NCI-H2196 treated with DMSO at 0.1 percent for 48 hours (cell line): ENCODE measurements around the gene GORASP1.
A peak's percentile ranks its signal among the peaks of the same experiment; 100 is the strongest.

Experiments used
- DNase-seq: peaks from one replicate; lab custom pipeline; 2025; ENCODE audit not compliant: unreplicated experiment; lab: John Stamatoyannopoulos, UW

GORASP1 gene

DNA sequence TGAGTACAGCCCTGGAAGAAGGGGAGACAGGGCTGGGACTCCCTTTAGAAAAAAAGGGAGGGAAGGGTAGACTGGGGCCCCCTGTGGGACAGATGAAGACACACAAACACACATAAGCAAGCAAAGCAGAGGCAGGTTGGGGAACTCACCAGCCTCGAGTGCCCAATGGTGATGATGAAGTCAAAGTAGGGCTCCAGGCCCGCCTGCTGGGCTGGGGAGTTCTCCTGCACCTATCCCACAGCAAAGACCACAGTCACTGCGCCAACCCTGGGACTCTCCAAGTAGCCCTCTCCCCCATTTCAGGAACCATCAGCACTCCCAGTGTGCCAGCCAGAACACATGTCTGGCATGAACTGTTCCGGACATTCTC, 4.1 kb downstream of the GORASP1 start:
- DNase-seq: no peak

DNA sequence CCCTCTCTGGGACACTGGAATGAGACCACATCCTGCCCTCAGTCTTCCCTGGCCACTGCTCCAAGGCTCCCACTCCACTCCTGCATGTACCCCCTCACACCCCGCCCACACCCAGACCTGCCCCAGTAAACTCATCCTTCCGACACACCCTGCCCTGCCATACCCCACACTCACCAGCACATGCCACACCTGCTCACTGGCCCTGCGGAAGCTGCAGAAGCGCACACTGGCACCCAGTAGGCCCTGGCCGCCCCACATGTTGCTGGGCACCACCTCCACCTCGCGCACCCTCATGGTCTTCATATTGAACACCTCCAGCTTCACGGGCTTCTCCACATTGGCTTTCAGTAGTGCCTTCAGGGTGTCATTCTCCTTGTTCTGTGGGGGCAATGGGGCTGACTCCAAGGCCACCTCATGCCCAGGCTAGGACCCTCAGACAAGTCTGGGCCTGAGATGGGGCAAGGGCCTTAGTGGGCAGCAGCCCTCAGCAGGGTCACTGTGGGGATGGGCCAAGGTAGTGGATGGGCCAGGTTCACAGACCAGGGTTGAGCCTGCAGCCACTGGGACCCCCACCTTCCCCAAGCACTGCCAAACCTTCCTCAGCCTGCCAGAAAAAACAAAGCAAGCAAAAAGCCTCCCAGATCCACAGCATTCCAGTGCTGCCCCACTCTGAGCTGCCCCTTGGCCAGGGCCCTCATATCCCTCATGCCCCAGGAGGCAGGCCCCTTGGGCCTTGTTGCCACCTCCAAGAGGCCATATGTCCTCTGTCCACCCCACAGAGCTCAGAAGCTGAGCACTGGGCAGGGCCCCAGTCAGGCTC, 4.7 kb downstream of the GORASP1 start:
- no peak for DNase-seq

DNA sequence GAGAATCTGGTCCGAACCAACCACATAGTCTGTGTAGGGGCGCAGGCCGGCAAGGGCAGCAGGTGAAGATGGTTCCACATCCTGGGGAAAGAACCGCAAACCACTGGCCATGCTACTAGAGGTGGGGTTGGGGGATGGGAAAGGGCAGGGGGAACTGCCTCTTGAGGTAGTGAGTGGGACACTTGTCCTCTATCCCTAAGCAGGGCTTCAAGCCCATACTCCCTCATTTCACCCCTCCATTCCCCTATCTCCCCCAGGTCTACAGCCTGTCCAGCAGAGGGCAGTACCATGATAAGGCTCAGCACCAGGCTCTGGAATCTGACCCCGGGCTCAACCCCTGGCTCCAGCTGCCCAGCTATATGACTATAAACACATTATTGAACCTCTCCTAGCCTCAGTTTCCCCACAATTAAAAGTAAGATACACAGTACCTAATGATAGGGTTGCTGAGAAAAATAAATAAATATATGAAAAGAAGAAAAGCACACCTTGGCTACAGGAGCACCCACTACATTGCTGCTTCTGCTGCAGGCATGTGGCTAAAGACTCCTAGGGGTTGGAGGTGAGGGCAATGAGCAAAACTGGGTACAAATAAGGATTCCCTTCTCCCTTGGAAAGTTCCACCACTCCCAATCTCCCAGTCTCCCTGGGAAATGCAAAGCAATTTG, 6.3 kb downstream of the GORASP1 start:
- peak; percentile 7 for DNase-seq

DNA sequence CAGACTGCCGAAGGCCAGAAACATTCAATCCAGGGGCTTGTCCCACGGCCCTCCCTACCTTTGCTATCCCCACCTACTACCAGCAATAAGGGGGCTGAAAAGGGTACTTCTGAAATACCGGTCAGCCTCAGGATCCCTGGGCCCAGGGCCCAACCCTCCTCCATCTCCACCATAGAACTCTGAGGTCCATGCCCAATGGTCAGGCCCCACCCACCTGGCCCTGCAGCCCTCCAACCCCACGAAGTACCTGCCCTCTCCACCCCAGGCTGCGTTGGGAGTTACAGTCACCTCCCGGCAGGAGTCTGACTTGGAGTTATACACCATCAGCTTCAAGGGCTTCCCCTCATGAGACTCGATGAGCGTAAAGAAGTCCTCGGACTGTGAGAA, 6.9 kb downstream of the GORASP1 start:
- no peak for DNase-seq

DNA sequence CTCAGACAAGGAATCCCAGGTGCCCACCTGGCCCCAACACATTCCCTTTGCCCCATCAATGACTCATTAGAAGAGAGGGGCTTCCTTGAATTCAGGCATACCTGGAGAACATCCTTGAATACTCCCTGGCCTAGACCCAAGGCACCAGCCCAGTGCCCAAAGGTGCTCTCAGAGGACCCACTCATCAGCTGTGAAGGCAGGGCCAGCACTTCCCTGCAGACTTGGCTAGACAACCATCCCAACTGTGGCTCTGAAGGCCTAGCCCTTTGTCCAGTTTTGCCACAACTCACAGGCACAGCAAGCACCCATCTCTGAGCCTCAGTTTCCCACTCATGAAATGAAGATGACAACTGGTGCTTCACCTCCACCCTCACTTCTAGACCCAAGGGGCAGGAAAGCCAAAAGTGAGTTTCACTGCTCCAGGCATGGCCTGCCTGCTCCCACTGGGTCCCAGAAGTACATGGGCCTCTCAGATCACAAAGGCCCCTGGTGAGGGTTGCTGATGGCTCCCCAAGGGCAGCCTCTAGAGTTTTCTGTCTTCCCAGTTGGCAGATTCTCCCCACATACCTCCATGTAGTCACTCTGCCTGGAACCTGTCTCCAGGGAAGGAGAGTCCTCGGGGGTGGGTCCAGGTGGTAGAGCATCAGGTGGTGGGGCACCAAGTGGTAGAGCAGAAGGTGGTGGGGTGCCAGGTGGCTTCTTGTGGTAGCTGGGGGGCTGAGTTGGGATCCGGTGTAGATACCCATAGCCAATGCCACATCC, 7.5 kb downstream of the GORASP1 start:
- DNase-seq: no peak

DNA sequence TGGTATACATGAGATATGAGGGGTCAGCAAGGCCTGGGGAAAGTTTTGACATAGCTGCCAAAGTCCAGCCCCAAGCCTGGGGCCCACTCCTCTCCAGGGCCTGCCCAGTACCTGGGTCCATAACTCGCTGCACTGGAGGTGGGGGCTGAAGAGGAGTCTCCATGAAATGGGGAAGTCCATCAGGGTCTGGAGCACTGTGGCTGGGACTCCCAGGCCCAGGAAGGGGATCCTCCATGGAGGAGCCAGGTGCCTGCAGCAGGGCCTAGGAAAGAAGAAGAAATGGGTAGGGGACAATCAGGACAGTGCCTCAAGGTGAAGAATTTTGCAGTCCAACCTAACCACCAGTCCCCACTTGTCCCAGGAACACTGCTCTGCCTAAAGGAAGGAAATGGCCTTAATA, 8.2 kb downstream of the GORASP1 start:
- no peak for DNase-seq

DNA sequence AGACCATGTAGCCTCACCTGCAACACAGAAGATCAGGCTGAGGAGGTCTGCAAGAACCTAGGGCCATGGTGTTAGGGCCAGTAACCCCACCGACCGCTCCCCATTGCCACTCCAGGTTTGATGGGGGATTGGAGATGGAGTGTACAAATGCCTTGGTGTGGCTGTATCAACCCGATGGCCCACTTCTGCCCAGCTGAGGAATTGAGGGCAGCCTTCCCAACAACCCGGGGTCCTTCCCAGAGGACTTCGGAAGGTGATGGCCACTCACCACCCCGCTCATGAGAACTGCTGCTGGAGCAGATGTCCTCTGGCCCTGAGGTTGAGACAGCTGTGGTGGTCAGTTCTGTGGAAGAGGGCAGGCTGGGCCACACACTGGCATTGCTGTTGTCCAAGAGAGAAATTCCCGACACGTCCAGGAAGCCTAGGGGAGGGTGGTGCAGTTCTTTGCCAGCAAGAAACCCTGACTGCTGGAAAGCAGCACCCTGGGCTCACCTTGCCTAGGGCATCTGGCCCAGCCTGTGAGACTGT, 8.9 kb downstream of the GORASP1 start:
- no peak for DNase-seq

DNA sequence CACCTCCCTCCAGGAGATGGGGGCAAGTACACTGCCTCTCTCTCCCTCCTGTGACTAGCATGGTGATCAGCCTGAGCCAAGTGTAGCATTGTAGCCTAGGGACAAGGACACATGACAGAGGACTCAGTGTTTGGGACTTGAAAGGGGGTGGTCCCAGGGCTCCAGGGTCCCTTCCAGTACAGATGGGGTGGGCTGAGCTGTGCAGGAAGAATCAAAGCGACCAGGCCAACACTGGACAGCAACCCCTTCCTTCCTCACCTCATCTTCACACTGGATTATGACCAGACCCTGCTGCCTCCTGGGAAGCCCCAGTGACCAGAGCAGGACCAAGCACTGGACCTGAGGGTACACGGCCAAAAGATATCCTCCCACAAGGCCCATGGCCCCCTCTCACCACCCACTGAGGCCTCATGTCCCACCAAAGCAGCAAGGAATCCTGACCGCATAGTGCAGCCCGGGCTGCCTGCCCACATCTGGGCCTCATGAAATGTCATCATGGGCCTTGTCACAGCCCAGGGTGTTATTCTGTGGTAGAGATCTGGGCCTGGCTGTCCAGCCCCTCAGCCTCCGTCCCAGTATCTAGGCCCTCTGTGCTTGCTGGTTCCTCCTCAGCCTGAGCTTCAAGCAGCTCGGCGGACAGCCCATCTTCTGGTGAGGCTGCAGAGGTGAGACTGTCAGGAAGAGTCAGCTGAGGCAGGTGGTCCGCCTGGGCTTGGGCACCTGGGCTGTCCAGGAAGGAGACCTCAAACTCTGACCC, 9.5 kb downstream of the GORASP1 start:
- no peak for DNase-seq

DNA sequence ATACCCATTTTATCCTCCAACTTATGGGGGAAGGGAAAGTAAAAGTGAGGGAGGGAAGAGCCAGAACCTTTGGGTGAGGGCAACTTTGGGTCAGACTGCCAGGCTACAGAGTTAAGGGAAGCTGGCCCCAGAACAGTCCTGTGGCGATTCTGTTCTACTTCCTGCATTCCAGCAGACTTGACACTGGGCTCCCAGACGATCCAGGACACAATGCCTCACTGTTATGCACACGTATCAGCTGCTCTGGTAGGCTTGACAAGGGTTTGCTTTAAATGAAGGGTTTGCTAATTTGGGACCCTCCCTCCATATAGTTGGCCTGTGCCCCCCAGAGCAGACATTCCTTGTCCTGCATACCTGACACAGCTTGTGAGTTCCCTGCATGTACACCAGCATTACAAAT, 10.7 kb downstream of the GORASP1 start:
- DNase-seq: no peak

DNA sequence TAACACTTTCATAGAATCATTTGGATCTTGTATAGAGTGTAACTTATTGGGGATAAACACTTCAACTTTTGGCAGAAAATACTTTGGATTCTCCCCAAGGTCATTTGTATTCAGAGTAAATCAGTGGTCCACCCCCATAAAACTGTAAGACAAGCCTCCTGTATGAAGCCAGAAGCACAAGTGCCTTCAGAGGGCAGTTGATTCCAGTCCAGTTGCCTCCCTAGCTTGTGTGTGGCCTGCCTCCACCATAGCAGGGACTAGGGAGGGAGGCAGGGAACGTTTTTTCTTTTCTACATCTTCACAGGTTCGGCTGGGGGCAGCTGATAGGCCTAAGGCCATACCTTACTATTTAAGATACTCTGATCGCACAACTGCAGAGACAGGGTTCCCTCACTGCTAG, 11.6 kb downstream of the GORASP1 start:
- no peak for DNase-seq

DNA sequence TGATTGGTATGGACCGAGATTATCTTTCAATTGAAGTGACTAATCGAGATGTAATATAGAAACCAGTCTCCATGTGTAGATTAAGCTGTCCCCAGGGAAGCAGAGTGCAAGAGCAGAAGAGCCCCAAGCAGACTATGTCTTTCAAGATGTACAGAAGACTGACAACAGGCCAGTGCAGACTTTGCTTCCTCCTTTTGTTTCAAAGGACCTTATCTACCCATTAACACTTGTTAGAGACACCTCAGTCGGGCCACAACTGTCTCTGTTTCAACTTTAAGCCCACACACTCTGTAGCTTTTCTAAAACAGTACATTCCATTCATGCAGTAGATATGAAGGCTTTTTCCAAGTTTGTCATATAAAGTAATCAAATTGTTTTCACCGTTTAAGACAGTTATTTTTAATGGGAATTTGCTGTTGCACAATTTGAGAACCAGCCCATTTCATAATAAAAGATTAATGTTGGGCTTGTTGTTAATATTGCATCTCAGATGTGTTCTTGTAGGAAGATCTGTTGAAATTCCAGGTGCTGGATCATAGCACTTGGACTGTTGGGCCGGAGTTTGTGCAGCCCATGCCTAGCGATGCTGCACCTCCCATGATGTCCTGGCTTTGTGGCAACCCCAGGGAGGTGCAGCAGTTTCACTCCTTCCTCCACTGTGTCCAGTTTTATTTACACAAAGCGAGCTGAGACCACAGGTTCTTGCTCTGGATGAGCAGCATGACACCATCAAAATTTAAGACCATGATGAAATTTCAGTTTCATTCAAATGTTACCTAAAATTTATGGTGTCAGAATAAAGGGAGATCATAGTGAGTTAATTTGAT, 12.4 kb downstream of the GORASP1 start:
- DNase-seq: no peak

- DNase-seq: no peak
Observed at GRCh38 chr3:39090922-39091321, 16.5 kb downstream of the GORASP1 start.

DNA sequence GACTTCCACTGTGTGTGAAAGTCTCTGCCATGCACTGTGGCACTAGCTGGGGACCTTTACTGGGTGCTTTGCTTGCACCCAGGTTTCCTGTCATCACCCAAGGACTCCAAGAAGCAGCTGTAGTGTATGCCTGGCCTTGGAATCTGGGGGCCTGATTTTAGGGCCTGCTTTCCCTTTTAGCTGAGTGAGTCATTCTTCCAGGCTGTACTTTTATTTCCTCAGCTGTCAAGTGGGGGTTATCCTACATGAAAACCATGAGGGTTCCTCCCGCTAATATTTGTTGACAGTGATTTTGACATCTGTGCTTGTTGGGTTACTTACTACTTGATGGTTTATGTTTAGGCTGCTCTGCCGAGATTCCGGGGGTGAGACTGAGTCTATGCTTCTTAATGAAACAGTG, 18.5 kb downstream of the GORASP1 start:
- no peak for DNase-seq

- DNase-seq: no peak
Observed at GRCh38 chr3:39088456-39088855, 19.0 kb downstream of the GORASP1 start.

DNA sequence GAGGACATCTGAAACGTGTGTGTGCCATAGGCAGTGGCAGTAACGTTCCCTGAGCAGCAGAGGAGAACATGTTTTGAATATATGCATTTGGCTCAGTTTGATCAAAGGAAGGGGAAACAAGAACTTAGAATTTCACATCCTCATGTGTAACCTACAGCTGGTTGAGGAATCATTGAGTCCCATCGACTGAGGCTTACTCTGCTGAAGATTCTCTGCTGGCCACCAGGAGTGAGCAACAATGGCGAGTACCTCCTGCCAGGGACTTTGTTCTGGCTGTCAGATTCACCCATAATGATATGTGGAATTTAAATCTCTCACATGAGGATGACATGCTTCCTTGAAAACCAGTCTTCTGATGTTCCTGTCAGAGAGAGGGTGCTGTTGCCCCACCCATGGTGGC, 21.3 kb downstream of the GORASP1 start:
- DNase-seq: no peak

DNA sequence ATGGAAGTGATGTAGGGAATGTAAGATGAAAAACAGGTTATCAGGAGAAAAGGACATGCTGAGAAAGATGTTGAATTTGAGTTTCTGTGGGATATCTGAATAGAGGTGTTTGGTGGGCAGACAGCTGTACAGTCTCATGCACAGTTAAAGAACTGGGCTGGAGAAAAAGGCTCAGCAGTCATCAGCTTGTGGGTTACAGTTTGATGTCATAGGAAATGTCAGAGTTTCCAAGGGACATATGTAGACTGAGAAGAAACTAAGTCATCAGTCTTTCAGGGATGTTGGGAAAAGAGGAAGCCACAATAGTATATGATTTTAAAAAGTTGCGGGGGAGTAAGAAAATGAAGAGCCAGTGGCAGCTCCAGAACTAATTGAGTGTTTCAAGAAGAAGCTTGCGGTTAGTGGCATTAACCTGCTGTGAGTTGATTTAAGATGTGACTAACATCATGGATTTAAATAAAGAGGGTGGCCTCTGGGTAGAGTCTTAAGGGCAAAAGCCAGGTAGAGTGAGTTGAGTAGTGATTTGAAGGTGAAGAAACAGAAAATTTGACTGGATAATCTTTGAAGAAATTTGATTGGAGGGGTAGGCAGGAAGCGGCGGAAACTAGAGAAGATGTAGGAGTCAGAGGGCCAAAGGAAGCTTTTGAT, 24.6 kb downstream of the GORASP1 start:
- DNase-seq: no peak

GRCh38 chr3:39080026-39080425, 27.4 kb downstream of the GORASP1 start:
- DNase-seq: no peak

DNA sequence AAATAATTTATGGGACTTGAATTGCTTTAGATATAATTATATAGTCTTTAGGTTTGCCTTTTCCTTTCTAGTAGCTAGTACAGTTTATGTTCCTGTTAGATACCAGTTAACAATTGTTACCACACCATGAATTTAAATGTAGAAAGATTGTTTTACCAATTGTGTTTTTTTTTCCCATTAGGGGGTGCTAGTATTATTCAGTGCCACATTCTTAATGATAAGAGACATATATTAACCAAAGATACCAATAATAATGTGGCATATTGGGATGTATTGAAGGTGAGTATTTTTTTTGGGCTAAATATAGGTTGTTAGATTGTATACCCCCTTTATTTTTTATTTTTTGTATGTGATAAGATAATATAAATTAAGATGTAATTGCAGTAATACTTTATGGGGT, 27.9 kb downstream of the GORASP1 start:
- no peak for DNase-seq

DNA sequence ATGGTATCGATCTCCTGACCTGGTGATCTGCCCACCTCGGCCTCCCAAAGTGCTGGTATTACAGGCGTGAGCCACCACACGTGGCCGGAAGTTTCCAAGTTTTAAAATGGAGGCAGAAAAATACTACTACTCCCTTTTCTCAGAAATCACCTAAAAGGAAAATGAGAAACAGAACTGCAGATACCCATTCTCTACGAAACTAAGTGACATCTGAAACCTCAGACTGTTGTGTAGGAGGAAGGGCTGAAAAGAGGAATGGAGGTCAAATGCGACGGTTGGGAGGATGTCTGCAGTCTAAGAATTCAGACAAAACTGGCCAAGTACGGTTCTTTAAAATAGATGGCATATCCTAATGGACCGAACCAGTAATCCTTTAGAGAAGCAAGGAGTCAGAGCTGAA, 31.5 kb downstream of the GORASP1 start:
- no peak for DNase-seq

- DNase-seq: no peak
Observed at GRCh38 chr3:39068556-39068955, 38.9 kb downstream of the GORASP1 start.
